Islet of Langerhans (tissue), 1 donor: ENCODE results near the gene POLR3K.
"Not testable (repeated sequence)": the region's sequence is repeated elsewhere in the genome, so short reads cannot be mapped to it uniquely, and the experiment has no call there.

Experiments
- FAIRE-seq: peaks from one replicate; lab custom pipeline; 2011; peaks lifted over from hg19 to GRCh38; lab: Jason Lieb, UNC

The POLR3K gene

DNA sequence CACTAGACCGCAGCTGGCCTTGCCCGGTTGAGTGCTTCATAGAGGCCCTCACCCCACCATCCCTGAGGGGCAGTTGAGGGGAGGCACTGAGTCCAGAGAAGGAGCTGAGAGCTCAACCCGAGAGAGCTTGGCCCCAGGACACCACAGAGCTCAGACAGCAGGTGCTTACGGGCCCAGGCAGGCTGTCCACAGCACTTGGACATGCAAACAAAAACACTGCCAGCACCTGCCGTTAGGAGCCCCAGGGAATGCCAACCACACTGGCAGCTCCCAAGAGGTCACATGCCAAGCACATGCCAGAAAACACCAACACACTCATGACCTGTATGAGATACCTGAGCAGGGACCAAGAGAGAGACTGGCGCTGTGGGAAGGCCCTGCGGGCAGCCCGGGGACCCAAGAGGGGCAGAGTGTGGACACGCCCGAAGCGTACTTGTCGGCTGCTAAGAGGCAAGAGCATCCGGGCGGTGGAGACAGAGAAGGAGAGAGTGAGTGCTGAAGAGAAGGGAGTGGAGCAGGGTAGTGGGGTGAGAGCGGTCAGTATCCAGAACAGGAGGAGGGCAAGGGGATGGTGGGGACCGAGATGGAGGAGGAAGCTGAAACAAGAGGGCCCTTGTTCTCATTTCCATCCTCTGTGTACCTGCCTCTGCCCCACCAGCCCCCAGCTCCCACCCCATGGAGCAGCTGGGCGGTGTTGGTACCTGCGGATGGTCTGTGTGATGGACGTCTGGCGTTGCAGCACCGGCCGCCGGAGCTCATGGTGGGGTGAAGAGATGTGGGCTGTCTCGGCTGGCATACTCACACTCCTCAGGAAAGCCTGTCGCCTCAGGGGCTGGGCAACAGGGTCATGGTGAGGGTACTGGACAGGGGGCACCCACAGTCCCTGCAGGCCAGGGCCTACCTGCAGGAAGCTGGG lies 10.8 kb upstream of the POLR3K start:
- no peak for FAIRE-seq

DNA sequence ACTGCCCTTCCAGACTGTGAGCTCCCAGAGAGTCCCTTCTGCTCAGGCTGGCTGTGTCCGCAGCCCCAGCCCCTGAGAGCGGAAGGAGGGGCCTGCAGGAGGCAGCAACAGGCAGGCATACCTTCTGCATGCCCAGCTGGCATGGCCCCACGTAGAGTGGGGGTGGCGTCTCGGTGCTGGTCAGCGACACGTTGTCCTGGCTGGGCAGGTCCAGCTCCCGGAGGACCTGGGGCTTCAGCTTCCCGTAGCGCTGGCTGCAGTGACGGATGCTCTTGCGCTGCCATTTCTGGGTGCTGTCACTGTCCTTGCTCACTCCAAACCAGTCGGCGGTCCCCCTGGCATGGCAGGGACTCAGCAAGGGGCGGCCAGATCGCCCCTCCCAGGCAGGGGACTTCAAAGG lies 10.1 kb upstream of the POLR3K start:
- FAIRE-seq: no peak

DNA sequence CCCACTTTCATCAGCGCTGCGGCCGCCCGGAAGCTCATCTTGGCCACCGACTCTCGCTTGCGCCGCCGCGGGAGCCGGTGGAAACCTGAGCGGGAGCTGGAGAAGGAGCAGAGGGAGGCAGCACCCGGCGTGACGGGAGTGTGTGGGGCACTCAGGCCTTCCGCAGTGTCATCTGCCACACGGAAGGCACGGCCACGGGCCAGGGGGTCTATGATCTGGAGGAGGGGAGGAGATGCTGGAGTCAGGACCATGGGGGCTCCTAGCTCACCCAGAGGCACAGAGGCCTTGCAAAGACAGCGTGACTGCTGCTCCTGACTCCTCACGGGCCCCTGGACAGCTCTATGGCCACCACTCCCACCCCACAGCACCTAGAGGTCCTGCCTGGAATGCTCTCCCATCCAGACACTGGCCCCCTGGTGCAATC lies 9.6 kb upstream of the POLR3K start:
- FAIRE-seq: no peak

DNA sequence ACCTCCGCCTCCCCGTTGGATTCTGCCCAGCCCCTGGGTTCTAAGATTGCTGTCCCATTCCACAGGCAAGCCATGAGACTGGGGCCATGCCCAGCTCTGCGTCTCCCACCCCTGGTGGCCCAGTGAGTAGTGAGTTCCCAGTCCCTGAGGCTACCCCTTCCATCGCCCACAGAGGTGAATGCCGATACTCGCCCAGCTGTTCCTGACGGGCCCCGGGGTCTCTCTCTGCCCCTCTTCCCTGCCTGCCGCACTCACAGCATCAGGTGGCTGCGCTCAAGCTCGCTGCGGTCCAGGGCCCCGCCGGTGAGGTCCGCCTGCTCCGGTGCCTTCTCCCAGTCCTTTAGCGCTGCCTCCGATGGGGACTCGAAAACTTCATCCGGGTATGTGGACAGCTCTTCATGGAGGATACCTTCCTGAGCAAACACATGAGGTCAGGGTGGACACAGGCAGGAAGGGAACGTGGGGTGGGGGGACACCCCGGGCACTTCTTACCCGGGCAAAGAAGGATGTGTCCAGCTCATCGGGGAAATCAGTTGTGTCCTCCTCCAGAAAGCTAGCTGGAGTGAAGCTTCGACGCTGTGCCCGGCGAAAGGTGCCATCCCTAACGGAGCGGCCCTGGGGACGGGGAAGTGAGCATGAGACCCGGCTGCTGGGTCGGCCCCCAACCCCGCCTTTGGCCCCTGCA lies 9.0 kb upstream of the POLR3K start:
- FAIRE-seq: no peak

DNA sequence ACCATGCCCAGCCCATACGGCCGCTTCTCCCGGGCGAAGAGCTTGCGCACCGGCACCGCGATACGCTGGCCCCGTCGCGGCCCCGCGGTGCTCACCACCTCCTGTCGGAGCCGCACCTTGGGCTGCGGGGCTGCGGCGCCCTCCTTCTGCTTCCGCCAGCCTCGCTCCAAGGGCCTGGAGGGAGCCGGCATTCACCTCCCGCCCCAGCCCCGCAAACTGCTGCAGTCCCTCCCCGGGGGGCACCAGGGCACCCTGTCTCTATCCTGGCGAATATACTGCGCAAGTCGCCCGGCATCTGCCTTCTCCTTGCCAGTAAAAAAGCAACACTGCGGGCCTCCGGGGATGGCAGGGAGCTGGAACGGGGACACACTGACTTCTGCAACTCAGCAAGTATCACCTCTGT lies 8.5 kb upstream of the POLR3K start:
- FAIRE-seq: no peak

DNA sequence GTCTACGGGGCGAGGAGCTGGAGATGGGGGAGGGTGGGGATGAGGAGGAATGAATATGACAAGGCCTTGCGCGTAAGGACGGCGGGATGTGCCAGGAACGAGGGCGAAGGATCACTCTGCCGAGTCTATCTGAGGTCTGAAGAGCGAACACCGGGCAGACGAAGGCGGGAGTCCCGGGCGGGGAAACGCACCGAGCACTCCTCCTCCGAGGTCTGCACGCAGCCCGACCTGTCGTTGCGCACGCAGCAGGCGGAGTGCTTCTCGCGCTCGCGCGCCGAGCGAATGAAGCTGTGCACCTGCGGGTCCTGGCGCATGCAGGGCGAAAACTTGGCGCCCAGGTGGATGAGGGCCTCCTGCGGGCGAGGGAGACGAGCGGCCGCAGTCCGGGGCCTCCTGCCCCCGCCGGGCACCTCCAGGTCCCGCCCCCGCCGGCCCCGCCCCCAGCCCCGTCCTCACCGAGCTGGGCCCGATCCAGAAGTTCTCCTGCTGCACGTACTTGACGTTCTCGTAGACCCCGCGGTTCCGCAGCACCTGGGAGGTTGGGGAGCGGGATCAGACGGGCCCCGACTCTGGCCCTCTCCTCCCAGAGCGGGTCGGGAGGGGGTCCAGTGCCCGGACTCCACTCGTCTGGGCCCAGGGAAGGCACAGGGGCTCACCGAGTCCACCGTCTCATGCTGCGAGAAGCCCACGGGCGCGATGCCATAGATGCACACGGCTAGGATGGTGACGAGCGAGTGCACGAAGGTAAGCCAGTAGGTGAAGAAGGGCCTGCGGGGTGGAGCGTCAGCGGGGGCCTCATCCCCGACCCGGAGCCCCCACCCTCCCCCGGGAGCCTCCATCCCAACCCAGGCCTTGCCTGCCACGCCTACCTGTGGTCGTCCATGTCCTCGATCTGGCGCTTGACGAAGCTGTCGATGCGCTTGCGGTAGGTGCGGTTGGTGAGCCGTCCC lies 7.8 kb upstream of the POLR3K start:
- FAIRE-seq: no peak

DNA sequence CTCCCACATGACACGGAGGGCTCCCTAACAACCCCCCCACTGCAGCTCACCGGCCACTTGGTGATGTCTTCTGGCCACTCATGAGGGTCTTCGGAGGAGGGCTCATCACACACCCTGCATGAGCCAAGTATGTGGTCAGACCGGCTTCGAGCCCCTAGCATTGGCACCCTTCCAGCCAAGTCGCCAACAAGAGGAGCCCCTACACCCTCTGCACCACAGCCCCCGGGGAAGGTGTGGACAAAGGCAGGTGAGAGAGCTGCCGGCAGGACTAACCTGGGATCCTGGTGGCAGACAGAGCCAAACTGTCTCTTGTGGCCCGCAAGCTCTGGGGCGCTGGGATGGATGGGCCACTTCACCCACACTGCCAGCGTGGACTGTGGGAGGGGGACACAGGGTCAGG lies 6.8 kb upstream of the POLR3K start:
- FAIRE-seq: no peak

DNA sequence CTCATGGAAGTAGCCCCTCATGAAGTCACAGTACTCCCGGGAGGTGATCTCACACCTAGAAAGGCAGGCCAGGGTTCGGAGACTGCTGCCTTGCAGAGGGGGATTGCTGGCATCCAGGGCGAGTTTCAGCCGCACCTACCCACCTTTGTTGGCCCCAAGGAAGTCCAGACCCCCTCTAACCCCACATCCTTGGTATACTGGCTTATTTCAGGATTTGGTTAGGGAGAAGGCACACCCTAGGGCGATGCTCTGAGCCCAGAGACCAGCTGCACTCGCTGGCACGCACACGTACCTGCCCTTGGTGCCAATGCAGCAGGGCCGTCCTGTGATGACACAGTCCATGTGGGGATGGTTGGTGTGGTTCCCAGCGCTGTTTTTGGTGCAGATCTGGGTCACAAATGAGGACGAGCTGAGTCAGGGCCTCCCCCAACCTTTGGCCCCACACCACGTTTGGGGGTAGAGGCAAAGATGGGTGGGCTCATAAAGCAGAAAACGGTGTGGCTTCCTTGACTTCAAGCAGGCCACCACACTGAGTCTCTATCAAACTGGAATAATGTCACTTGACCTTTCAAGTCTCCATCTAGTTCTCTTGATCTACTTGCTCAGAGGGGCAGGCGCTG lies 6.1 kb upstream of the POLR3K start:
- FAIRE-seq: no peak

DNA sequence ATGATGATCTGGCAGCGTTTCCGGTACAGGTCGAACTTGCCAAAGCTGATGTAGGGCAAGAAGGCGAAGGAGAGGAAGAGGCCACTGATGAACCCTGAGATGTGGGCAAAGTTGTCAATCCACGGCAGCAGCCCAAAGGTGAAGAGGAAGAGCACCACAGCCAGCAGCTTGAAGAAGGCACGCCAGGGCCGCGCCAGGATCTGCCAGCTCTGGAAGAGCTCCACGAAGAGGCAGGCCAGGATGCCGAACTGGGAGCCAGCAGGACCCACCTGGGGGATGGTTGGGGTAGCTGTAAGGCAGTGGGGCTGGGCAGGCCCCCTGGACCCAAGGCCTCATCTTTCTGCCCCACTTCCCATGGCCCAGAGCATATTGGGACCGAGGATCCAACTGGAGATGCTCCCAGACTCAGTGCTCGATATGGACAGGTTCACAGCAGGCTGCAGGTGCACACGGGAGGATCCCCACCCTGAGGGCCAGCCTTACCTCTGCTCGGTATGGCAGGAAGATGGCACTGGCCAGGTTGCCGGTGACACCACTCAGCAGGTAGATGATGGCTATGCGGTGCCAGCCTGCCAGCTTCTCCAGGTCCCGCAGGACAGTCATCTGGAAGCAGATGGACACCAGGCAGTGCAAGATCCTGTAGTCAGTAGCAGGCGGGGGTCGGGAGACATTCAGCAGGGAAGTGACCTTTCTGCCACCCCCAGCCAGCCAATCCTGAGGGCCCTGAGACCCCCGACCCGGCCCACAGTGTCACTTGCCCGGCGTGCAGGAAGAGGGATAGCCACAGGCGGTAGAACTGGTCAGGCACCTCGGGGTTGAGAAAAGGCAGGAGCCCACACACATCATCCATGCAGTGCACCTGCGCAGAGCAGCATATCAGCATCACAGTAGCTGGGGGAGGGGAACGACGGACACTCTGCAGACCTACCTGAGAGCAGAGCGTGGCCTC lies 5.4 kb upstream of the POLR3K start:
- FAIRE-seq: no peak

DNA sequence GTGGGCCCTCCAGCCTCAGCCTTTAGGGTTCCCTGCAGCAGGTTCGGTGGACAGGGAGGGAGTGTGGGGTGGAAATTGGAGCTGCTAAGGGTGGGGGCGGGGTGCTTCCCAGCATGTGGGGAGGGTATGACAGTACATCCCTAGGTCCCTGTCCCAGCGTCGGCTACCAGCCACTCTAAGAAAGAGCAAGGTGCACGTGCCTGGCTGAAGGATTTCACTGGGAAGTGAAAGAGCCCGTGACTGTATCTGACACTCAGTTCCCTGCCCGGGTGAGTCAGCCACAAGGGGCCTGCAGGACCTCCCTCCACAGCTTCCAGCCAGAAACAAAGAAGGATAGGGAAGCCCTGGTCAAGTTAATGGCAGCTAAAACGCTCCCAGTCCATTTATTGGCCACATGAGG lies 4.3 kb upstream of the POLR3K start:
- no peak for FAIRE-seq

DNA sequence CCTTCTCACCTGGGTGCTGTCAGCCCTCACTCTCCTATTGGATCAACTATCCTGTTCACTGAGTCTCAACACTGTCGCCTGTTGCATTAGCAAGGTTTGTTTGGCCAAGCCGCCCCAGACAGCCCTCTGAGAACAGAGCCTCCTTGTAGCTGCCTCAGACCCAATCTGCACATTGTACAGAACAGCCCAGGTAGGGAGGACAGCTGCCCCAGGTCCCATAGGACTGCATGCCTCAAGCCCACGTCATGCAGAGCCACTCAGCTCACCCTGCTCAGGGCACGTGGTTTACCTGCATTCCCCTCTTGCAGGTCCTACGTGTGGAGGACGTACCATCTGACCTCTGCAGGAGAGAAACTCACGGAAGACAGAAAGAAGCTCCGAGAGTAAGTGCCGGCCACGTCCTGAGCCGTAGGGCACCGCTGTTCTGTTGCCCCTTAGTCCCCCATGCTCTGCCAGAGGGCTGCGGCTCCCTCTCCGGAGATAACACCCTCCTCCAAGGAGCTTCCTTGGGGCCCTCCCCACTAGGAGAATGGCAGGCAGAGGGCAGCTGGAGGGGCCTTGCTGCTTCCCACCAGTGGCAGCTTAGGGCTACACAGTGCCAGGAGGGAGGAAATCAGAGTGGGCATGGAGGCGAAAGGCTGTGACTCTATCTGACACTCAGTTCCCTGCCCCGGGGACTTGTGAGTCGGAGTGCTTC lies 3.0 kb upstream of the POLR3K start:
- no peak for FAIRE-seq

DNA sequence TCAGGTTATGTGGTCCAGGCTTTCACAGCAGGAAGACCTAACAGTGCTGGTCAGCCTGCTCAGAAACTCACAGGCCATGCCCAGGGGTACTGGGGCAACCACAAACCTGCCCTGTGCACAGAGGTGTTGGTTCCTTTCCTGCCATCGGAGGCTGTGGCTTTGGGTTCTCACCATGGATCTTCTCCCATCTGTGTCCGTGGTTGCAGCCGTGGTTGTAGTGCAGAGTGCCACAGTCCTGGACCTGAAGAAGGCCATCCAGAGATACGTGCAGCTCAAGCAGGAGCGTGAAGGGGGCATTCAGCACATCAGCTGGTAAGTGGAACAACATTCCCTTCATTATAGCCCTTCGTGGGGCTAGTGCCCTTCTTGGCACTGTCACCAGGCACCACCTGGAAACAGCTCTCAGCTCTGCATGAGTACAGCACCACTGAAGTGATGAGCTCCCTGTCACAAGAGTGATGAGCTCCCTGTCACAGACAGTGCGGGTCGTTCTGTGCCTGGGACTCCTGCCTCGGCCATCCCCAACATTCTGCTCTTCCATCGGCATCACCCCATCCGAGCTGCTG lies 2.2 kb upstream of the POLR3K start:
- FAIRE-seq: no peak

DNA sequence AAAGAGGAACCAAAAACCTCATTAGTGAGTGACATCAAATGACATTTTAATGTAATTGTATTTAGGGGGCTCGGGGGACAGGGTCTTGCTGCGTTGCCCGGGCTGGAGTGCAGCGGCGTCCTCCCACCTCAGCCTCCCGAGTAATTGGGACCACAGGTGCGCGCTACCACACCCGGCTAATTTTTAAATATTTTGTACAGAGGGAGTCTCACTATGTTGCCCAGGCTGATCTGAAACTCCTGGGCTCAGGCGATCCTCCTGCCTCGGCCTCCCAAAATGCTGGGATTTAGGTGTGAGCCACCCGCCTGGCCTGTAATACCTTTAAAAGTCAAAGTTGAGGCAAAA lies 801 bp upstream of the POLR3K start:
- no peak for FAIRE-seq

DNA sequence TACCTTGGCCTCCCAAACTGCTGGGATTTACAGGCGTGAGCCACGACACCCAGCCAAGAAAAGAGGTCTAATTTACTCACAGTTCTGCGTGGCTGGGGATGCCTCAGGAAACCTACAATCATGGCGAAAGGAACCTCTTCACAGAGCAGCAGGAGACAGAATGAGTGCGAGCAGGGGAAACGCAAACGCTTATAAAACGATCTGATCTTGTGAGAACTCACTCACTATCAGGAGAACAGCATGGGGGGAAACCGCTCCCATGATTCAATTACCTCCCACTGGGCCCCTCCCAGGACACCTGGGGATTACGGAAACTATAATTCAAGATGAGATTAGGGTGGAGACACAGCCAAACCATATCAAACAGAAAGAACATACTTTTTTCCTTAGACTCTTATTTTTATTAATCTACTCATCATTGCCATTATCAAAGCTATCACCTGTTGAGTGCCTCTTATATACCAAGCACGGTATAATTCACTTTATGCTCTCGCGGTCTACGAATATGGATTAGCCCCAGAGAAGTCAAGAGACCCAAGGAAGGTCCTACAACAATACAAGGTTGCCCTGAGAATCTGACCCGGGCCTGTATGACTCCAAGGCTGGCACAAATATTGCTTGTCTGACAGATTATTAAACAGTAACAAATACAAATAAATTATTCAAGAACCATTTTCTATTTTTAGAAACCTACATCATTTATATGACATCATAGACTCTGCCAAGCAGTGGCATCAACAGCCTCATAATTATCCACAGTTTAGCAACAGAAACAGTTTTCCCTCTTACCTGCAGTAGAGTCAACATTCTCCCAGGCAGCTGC lies 2.4 kb downstream of the POLR3K start:
- no peak for FAIRE-seq

DNA sequence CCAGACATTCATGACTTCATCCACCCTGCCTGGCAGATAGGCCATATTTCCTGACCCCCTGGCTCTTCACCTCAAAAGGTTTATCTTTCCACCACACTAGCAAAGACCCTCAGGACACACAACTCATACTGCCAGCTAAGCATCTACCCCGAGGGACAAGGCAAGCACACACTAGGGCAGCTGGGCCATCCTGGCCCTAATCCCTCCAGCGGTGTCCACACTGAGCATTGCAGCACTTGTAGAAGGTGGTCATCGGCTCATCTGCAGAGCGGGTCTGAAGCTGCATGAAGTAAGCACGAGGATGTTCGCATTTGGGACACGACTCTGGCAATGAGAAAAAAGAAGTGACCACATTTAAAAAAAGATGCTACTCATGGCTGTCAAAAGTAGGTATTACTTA lies 6.2 kb downstream of the POLR3K start:
- no peak for FAIRE-seq

DNA sequence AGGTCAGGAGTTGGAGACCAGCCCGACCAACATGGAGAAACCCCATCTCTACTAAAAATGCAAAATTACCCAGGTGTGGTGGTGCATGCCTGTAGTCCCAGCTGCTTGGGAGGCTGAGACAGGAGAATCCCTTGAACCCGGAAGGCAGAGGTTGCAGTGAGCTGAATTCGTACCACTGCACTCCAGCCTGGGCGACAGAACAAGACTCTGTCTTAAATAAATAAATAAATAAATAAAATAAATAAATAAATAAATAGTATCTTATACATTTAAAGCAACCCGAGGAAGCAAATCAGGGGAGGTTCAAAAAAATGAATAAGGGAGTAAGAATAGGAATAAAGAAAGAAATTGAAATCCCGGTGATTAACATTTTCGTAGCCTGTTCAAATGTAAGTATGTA lies 6.9 kb downstream of the POLR3K start:
- not testable (repeated sequence) for FAIRE-seq

DNA sequence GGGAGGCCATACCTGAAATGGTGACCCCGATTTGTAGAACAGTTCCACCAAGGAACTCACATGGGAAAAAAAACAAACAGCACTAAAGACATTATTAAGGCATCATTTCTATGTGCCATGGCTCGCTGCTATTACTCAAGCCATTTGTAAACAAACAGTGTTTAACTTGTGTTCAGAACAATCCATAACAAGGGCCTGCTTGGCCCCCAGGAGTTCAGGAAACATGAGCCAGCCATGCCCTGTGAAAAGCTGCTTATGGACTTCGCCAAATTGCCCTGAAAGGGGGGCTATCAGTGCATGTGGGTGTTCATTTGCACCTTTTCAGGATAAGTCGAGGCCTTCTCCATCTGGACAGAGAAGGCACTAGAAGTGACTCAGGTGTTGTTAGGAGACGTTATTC lies 8.0 kb downstream of the POLR3K start:
- no peak for FAIRE-seq

DNA sequence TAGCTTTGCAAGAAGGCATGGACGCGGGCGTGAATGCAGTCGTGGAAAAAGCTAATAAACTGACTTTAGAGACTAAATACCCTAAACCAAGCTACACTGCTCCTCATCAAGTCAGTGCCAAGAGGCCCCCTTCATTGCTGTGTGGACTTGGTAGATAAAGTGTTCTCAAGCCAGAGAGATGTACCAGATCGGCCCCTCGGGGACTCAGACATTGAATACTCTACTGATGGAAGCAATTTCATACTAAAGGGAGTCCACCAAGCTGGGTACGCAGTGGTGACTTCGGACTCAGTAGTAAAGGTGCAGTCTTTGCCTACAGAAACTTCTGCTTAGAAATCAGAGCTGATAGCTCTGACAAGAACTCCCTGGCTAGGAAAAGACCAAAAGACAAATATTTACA lies 8.8 kb downstream of the POLR3K start:
- FAIRE-seq: no peak

DNA sequence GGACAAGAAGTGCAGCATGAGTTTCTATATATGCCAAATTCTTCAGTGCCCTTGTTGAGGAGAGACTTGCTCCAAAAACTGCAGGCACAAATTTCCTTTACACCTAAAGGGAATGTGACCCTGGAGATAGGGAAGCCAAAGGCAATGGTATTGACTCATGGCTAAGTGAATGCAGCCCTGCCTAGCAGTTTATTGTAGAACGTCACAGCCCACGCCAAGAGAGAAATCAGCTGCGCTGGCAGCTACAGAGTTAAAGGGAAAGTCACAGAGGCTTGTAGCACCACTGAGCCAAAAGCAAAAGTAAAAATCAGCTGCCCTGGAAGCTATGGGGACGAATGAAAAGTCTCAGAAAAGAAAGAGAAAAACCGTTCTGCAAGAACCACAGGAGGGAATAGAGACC lies 10.1 kb downstream of the POLR3K start:
- no peak for FAIRE-seq
